Ectodermal cell (in vitro differentiated cells): ENCODE results near the gene TMX1.

ENCODE experiments used
- H3K27ac ChIP-seq: 2 replicates; pipeline ENCODE4 v1.7.0; 2013; ENCODE audit warnings: mild to moderate bottlenecking, low read depth, low read length; ENCODE audit not compliant: insufficient read depth, poor library complexity, severe bottlenecking
- H3K27me3 ChIP-seq: 2 replicates; pipeline ENCODE4 v1.7.0; 2013; ENCODE audit warnings: mild to moderate bottlenecking, low read length; ENCODE audit not compliant: insufficient read depth, control insufficient read depth, poor library complexity, severe bottlenecking
- H3K36me3 ChIP-seq: one replicate; pipeline ENCODE4 v1.7.0; 2013; ENCODE audit warnings: low read length; ENCODE audit not compliant: control insufficient read depth, insufficient read depth
- H3K4me1 ChIP-seq: one replicate; pipeline ENCODE4 v1.7.0; 2013; ENCODE audit warnings: low read length; ENCODE audit not compliant: control insufficient read depth, insufficient read depth
- H3K4me3 ChIP-seq: 2 replicates; pipeline ENCODE4 v1.7.0; 2013; ENCODE audit warnings: low read depth, low read length, control low read depth; ENCODE audit not compliant: insufficient read depth
- H3K9me3 ChIP-seq: 2 replicates; pipeline ENCODE4 v1.7.0; 2013; ENCODE audit warnings: mild to moderate bottlenecking, low read length, moderate library complexity; ENCODE audit not compliant: control insufficient read depth
- WGBS, 2 experiments: methylation state at CpG; one replicate each; pipeline ENCODE4 v1.1.7; 2013; ENCODE audit warnings: missing lambda C conversion rate in 2 of 2; 5-methylcytosine and 5-hydroxymethylcytosine counted together

Gene TMX1

GRCh38 chr14:51262868-51263267, 22.8 kb downstream of the TMX1 start:
- Histone ChIP-seq H3K27ac (no peak overlapping the region), H3K4me1 (peaks cover 5% of the 10 kb centered on the region), H3K36me3 (no peaks in the 10 kb centered on the region), H3K9me3 (no peaks in the 10 kb centered on the region), H3K27me3 (no peaks in the 10 kb centered on the region), H3K4me3 (no peak overlapping the region)
- 93 to 100% methylated on average over 2 of the region's 2 CpGs for WGBS, 2 experiments

GRCh38 chr14:51269634-51270033, 29.6 kb downstream of the TMX1 start:
- no peaks in the 10 kb centered on the region for H3K9me3 ChIP-seq
- WGBS, 2 experiments = 100% methylated on average over 1 of the region's 1 CpG; no CpG with 5 or more reads in 1 of the 2 experiments
- no peak overlapping the region for H3K4me3 ChIP-seq
- no peaks in the 10 kb centered on the region for H3K4me1 ChIP-seq
- no peaks in the 10 kb centered on the region for H3K27me3 ChIP-seq
- no peaks in the 10 kb centered on the region for H3K36me3 ChIP-seq
- H3K27ac ChIP-seq = no peak overlapping the region

GRCh38 chr14:51276605-51277004, 36.6 kb downstream of the TMX1 start:
- Histone ChIP-seq H3K36me3 (no peaks in the 10 kb centered on the region), H3K9me3 (no peaks in the 10 kb centered on the region), H3K4me1 (no peaks in the 10 kb centered on the region), H3K27me3 (no peaks in the 10 kb centered on the region), H3K27ac (no peak overlapping the region), H3K4me3 (no peak overlapping the region)
- 92 to 93% methylated on average over 1 of the region's 1 CpG for WGBS, 2 experiments

GRCh38 chr14:51277753-51278415, 37.8 kb downstream of the TMX1 start:
- Histone ChIP-seq H3K27ac (no peak overlapping the region), H3K4me1 (no peaks in the 10 kb centered on the region), H3K9me3 (no peaks in the 10 kb centered on the region), H3K36me3 (no peaks in the 10 kb centered on the region), H3K4me3 (no peak overlapping the region), H3K27me3 (no peaks in the 10 kb centered on the region)
- WGBS, 2 experiments = 88 to 89% methylated on average over 4 of the region's 4 CpGs

- H3K27me3 ChIP-seq = no peaks in the 10 kb centered on the region
- WGBS, 2 experiments = 98 to 100% methylated on average over 1 to 2 of the region's 2 CpGs
- H3K4me1 ChIP-seq = no peaks in the 10 kb centered on the region
- no peak overlapping the region for H3K4me3 ChIP-seq
- no peaks in the 10 kb centered on the region for H3K36me3 ChIP-seq
- H3K9me3 ChIP-seq = no peaks in the 10 kb centered on the region
- H3K27ac ChIP-seq = no peak overlapping the region
These were observed 42.5 kb downstream of the TMX1 start for GRCh38 chr14:51282517-51282916.

GRCh38 chr14:51283402-51284085, 43.5 kb downstream of the TMX1 start:
- WGBS, 2 experiments = 93 to 94% methylated on average over 5 to 6 of the region's 8 CpGs
- Histone ChIP-seq H3K27ac (no peak overlapping the region), H3K27me3 (no peaks in the 10 kb centered on the region), H3K4me3 (no peak overlapping the region), H3K9me3 (no peaks in the 10 kb centered on the region), H3K4me1 (no peaks in the 10 kb centered on the region), H3K36me3 (no peaks in the 10 kb centered on the region)

GRCh38 chr14:51284241-51284640, 44.2 kb downstream of the TMX1 start:
- Histone ChIP-seq H3K4me3 (no peak overlapping the region), H3K9me3 (no peaks in the 10 kb centered on the region), H3K27me3 (no peaks in the 10 kb centered on the region), H3K27ac (no peak overlapping the region), H3K36me3 (no peaks in the 10 kb centered on the region), H3K4me1 (no peaks in the 10 kb centered on the region)

- 84 to 86% methylated on average over 1 of the region's 1 CpG for WGBS, 2 experiments
- Histone ChIP-seq H3K27ac (no peak overlapping the region), H3K4me3 (no peak overlapping the region), H3K36me3 (no peaks in the 10 kb centered on the region), H3K4me1 (no peaks in the 10 kb centered on the region), H3K9me3 (no peaks in the 10 kb centered on the region), H3K27me3 (no peaks in the 10 kb centered on the region)
These were observed 45.1 kb downstream of the TMX1 start for GRCh38 chr14:51285120-51285519.

- Histone ChIP-seq H3K27ac (no peak overlapping the region), H3K4me1 (peaks cover 5% of the 10 kb centered on the region), H3K27me3 (no peaks in the 10 kb centered on the region), H3K36me3 (no peaks in the 10 kb centered on the region), H3K9me3 (no peaks in the 10 kb centered on the region), H3K4me3 (no peak overlapping the region)
These were observed 49.1 kb downstream of the TMX1 start for GRCh38 chr14:51289169-51289568.

GRCh38 chr14:51290132-51290531, 50.1 kb downstream of the TMX1 start:
- Histone ChIP-seq H3K36me3 (no peaks in the 10 kb centered on the region), H3K4me1 (peaks cover 5% of the 10 kb centered on the region), H3K27ac (no peak overlapping the region), H3K27me3 (no peaks in the 10 kb centered on the region), H3K4me3 (no peak overlapping the region), H3K9me3 (no peaks in the 10 kb centered on the region)
- 86 to 92% methylated on average over 1 of the region's 1 CpG for WGBS, 2 experiments
